ENCODE results near the gene TBC1D16.

The TBC1D16 gene

DNA sequence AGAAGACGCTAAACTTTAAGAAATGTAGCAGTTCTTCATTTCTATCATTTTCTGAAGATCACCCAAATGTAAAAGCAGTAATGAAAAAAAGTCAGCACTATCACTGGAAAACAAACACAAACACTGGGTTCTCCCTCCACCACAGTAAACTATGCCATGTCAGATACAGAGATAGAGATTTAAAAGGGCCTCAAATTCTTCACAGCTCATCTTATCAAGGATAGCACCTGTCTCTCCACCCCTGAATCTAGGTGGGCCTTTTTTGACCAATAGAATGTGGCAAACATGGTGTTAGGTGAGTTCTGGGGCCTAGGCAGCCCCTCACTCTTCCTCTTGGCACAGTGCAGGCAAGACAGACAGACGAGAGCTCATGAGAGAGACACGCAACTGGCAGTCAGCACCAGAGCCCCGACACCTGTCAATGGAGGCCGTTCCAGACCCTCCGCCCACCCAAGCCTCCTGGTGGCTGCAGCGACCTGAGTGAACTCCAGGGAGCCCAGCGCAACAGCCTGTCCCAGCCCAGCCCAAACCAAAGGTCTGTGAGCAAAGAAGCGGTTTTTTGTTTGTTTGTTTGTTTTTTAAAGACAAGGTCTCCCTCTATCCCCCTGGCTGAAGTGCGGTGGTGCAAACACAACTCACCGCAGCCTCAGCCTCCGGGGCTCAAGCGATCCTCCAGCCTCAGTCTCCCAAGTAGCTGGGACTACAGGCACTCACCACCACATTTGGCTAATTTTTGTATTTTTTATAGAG is 79.8 kb downstream of the TBC1D16 start:
- no peak for DNase-seq (ENCODE audit: extremely low spot score, insufficient read length, low read depth)
- FAIRE-seq, result no peak

DNA sequence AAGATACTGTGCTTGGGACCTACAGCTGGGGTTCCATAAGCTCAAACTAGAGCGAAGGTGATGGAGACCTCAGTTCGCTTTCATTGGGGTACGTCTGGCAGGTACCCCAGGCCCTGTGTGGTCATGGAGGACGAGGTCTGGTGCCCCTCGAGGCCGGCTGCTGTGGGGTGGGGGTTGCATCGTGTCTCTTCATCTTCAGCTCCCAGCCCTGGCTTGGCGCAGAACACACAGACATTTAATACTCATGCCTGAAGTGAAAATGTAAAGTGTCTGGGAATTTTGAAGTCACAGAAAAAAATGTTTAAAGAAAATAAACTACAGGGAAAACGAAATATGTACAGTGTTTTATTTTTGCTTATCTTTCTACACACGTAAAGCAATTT is 80.5 kb downstream of the TBC1D16 start:
- no peak for FAIRE-seq
- no peak for DNase-seq (ENCODE audit: extremely low spot score, insufficient read length, low read depth)

DNA sequence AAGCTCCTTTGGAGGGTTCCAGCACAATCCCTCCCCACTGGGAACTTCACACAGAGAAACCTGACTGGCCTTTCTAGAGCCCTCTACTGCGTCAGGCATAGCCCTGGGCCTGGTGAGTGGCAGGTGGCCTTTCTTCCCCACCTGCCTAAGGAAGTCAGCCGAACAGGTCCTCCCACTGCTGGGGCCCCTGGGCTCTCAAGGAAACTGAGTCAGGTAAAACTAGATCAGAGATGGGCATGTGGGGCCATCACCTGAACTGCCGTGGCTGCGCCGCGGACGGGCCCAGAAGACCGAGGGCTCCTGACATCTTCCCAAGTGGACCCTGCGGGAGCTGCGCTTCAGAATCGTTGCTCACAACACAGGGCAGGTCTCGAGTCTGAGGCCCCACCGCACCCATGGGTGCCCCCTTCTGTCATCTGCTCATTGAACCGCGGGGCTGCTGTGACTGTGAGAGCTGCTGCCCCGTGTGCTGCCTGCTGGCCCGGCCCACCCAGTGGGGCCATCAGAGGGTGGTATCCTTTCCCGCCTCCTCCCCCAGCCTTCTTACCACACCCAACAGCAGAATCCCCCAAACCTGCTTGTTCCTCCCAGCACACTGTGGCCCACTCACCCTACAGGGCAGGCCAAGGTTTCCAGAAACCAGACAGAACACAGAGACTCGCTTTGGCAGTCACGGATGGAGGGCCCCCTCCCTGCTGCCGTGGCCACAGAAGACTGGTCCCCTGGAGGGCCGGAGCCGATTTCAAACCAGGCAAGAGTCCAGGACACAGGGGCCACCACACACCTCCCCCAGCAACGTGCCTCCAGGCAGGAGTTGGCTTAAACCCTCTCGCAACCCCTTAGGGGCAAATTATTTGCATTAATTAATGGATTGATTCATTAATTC is 81.1 kb downstream of the TBC1D16 start:
- DNase-seq (ENCODE audit: extremely low spot score, insufficient read length, low read depth) (no peak), FAIRE-seq (no peak)

DNA sequence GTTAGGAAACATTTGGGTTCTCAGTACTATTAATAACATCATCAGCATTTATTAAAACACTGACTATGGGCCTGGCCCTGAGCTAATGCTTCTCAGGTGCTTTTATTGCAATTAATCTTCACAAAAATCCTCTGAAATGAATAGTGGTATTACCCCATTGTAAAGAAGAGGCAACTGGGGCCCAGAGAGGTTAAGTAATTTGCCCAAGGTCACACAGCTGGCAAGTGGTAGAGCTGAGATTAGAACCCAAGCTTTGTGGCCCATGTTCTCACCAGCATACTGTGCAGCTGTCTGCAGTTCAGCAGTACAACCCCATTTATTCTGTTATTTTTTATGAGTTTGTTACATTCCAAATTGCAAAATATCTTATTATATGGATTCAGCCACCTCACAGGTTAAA is 82.3 kb downstream of the TBC1D16 start:
- DNase-seq (ENCODE audit: extremely low spot score, insufficient read length, low read depth), result no peak
- no peak for FAIRE-seq

DNA sequence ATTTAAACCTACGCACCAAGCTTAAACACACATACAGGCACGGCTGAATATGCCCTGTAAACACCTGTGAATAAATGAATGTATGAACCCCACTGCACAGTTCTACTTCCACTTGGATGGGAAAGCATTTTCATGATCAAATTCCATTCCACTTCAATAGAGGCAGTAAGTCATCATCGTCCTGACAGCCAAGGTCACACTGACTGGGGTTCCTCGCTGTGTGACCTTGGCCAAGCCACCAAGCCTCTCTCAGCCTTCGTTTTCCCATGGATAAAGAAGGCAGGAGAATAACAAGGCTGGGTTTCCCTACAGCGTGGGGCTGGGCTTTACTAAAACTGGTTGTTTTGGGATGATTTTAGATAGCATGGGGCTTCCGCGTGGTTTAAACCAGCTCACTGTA is 82.8 kb downstream of the TBC1D16 start:
- DNase-seq (ENCODE audit: extremely low spot score, insufficient read length, low read depth) (no peak), FAIRE-seq (no peak)

DNA sequence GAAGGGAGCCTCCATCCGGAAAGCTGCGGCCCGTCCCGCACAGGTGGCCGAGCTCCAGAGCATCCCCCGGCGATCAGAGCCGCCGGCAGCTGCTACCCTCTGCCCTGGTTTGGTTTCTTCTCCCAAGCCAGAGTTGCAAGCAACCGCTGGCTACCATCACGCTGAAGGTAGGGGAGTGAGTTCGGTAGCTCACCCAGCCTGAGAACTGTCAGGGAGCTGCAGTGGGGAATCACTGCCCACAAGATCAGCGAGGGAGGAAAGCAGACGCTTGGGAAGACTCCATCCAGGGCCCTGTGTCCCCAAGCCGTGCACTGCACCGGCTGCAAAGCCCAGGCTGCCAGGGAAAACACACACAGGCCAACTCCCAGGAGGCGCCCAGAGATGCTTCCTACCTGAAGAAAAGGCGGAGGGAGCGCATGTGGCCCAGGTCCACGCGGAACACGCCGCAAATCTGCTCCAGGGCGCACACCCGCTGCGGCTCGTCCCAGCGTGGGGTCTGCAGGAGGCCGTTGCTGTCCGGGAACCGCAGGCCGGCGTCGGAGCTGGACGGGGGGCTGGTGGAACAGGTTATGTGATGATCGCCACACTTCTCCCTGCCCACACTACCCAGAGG is 83.3 kb downstream of the TBC1D16 start:
- no peak for DNase-seq (ENCODE audit: extremely low spot score, insufficient read length, low read depth)
- FAIRE-seq, result no peak

DNA sequence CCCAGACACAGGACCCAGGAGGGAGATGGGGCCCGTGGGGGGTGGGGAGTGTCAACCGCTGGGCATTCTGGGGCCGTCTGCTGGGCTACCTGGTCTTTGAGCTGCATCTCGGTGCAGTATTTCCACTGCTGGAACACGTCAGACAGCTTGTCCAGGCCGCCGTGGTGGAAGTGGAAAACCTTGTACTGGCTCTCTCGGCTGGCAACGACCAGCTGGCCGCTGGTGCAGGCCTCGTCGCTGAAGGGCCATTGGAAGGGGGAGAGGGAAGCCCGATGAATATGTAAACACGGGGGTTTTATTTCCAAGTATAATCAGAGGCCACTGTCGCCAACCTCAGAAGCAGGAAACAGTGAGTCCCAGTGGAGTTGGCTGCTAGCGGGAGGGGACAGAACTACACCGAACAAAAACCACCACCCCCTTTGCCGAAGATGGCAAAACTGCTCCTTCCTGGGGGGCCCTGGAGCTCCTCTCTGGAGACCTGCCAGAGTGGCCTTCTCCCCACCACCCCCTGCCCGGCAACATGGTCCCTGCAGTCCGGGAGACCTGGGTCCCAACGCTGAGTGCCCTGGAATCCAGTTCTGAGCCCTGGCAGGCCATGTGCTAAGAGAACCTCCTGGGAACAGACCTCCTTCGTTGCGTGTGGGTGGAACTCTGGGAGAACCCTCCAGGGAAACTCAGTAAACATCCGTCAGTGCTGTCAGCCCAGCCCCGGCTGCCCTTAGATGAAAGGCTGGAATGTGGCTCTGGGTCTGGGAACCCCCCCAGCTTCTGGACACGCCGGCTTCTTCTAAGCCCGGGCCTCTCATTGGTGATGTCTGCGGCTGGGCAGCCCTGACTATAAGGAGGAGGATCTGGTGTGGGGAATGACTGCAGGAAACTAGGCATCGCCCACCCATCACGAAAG is 84.1 kb downstream of the TBC1D16 start:
- DNase-seq (ENCODE audit: extremely low spot score, insufficient read length, low read depth) (no peak), FAIRE-seq (no peak)

DNA sequence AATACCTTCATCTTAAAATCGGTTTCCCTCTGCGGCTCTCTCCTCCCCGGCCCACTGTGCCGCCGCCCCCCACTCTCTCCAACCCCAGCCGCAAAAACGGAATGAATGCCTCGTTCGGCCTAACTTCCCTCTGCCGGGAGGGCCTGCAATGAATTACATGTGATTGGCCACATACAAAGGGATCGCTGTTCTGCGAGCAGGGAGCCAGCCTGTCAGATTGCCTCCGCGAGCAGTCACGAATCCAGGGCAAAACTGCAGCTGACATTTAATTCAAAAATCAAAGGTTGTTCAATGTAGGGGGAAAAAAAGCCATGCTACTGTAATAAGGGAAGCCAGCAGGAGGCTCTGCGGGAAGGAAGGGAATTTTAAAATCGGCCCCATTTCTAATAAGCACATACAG is 84.9 kb downstream of the TBC1D16 start:
- no peak for DNase-seq (ENCODE audit: extremely low spot score, insufficient read length, low read depth)
- FAIRE-seq, result no peak

DNA sequence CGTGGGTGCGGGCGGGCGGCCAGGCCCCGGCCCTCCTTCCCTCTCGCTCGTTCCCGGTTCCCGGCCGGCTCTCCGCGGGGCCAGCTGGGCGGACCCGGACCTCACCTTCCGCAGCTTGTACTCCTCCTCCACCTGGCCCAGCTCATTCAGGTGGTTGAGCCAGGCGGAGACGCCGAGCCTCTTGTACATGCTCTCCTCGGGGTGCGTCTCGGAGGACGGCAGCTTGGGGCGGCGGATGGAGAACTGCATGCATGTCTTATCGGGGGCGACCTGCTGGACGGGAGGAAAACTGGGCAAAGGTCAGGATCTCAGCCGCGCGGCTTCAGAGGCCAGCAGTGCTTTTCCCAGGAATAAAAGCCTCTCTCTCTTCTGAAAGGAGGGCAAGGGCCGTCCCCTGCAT is 85.4 kb downstream of the TBC1D16 start:
- DNase-seq (ENCODE audit: extremely low spot score, insufficient read length, low read depth) (no peak), FAIRE-seq (no peak)

DNA sequence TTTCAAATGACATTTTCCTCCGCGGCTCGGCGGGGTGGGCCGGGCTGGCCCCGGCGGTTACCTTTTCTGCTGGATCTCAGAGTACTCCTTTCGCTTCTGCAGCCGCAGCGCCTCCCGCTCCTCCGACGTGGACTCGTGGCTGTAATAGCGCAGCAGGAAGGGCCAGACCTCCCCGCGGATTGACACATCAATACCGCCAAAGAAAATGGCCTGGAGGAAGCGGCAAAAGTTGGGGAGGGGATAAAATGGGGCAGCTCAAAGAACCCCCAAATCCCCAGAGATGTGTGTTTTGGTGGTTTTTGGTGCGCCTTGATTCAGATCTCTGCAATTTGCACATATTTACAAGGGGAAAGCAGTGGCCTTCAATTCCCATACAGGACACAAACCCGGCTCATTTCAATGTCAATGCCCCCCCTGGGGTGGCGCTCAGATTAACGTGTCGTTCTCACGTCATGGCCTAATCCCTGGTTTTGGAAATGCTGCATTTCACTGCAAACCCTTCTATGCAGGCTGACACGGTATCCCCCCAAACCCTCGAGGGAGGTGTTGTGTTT is 85.9 kb downstream of the TBC1D16 start:
- DNase-seq (ENCODE audit: extremely low spot score, insufficient read length, low read depth) (no peak), FAIRE-seq (no peak)

DNA sequence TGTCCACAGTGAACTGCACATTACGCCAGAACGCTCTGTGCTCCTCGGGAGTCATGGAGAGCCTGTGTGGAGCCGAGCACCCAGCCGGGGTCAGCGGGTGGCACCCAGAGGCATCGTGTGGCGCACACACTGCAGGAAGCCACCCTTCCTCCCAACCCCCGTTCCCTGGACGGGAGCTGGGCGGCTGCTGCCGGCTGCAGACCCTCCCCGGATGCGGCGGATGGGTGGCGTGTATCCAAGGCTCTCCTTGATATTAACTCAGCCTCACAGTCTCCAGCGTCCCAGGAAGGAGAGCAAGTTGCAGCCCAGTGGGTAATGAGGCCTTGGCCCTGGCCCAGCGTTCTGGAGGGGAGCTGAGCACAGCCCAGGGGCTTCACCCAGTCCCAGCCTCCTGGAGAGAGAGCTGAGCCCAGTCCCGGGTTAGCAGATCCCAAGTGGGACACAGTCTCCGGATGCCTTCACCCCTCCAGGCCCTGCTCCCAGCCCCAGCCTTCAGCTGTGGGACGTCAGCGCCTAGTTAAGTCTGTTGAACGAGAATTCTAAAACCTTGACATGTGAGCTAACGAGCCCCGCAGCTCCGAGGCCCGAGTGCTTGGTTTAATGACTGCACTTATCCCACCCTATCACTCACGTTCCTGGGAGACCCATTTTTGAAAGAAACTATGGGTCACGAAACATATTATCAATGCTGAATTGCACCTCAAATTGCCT is 86.6 kb downstream of the TBC1D16 start:
- no peak for DNase-seq (ENCODE audit: extremely low spot score, insufficient read length, low read depth)
- FAIRE-seq, result no peak

DNA sequence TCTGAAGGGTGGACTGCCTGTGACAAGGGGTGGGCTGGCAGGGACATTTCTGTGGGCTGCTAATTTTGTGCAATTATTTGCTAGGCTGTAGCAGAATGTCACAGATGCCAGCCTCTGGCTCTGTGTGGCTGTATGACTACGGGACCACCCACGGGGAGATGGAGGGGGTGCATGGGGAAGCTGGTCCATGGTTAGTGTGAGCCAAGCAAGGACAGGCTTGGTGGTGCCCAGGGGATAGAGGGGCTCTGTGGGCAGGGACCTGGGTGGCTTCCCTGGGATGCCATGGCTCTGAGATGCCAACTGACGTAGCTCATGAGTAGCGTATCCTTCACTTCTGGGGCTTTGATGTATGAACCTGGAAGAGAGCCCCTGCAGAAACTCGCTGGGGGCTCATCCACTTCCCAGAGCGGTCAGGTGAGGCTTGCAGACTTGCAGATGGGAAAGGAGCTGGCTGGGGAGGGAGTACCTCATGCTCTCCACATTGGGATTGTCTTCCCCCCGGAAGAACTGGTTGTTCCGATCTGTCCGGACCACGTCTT is 87.2 kb downstream of the TBC1D16 start:
- no peak for FAIRE-seq

DNA sequence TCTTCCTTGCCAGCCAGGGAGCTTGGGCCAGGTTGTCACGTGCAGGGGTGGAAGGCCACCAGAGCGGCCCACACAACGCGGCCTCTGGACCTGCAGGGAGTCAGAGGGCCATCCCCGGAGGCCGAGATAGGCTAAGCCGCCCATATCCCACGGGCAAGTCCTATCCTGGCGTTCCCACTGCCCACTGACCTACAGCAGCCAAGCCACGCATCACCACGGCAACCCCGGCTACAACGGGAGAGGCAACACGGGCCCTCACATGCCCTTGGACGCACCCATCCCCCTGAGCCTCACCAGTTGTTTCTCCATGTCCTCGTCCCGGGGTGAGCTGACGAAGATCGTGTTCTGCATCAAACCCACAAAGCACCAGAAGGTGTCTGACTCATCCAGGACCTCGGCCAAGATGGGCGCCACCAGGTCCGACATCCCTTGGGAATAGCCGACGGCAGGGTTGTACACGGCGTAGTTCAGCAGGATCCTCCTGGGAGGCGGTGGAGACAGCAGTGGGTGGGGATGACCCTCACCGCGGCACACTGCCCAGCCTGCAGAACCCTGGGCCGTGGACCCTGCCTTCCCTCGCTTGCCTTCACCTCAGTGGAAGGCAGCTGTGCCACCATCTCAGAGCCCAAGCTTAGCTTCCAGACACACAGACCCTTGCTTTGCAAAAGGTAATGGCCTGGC is 88.2 kb downstream of the TBC1D16 start:
- FAIRE-seq (no peak), DNase-seq (ENCODE audit: extremely low spot score, insufficient read length, low read depth) (no peak)

More for the DNA sequence above, 87.2 kb downstream of the TBC1D16 start:
- no peak for DNase-seq (ENCODE audit: extremely low spot score, insufficient read length, low read depth)

DNA sequence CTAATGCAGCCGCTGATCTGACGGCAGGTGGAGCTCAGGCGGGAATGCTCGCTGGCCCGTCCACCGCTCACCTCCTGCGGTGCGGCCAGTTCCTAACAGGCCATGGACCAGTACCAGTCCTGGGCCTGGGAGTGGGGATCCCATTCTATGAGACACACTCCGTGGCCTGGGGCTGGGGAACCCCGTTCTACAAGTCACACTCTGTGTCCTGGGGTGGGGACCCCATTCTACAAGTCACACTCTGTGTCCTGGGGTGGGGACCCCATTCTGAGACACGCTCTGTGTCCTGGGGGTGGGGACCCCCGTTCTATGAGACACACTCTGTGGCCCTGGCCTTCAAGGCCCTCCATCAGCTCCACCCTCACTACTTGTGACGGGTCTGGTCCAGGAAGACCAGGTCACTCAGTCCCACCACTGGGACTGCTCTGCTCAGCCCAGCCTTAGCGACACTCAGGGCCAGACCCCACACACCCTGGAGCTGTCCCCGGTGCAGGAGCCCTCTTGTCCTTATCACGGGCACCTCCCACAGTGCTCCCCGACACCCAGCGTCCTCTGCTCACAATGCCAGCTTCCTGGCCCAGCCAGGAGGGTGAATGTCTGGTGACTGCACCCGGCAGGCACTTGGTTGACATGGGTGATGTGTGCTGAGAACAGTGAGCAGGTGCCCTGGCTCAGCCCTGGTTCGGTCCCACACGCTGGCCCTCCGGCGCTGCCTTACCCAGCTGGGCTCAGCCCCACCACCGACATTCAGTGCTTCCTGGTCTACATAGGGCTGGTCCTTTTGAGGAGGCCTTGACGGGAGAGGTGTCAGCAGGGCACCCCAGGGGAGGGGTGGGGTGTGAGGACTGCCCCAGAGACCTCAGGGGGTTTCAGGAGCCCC is 89.1 kb downstream of the TBC1D16 start:
- DNase-seq (ENCODE audit: extremely low spot score, insufficient read length, low read depth) (no peak), FAIRE-seq (no peak)

DNA sequence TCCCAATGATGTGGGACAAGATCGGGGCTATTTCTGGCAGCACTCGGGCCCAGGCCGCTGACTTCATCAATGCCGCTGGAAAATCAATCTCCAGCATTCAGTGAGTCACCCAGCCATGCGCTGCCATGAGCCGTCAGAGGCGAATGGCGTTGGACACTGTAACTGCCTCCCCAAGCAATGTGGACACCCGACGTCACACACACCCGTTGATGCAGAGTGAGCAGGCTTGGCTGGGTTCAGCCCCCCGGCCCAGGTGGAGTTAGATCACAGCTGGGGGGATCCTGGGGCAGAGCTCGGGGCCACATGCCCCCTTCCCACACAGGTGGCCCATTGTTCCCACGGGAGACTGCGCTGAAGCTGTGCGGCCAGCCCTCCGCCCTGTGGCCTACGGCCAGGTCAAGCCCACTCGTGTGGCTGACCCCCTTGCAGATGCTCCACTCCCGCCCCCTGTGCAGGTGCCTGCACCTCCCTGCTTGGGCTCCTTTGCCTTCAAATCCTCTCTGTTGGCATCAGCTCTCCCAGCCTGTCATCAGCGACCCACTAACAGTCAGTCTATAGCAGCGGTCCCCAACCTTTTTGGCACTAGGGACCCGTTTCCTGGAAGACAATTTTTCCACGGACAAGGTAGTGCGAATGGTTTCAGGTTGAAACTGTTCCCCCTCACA is 89.9 kb downstream of the TBC1D16 start:
- FAIRE-seq (no peak), DNase-seq (ENCODE audit: extremely low spot score, insufficient read length, low read depth) (no peak)

DNA sequence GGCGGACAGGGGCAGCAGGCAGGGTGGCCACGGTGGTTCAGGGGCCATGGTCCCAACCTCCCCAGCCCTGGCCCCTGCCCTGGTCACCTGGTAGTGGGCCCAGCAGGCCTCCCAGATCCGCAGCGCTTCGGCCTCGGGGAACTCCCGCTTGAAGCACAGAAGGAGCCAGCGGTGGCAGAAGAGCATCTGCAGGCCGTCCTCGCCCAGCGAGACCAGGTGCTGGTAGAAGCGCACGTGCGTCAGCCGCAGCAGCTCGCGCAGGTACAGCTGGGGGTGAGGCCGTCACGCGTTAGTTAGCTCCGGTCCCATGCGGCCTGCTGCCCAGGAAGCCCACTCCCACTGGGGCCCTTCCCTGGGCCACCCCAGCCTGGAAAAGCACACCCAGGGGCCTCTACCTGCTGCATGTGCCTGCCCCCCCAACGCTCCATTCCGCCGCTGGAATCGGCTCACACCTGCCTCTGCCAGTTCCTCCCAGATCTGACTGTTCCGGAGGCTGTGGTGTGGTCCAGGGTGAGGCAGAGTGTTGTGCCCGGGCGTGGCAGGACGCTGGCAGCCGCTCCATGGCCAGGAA is 90.8 kb downstream of the TBC1D16 start:
- DNase-seq (ENCODE audit: extremely low spot score, insufficient read length, low read depth), result no peak
- FAIRE-seq, result no peak
